H54 (cell line): ENCODE results near the gene RBM26.

Source experiments
- DNase-seq: peaks from one replicate; pipeline ENCODE4 v3.0.0; 2011; ENCODE audit warnings: low spot score, mixed read lengths; ENCODE audit not compliant: insufficient read length
- FAIRE-seq: peaks from 3 replicates; lab custom pipeline; 2011; peaks lifted over from hg19 to GRCh38; lab: Jason Lieb, UNC
- POLR2A ChIP-seq: IDR thresholded peaks from 2 replicates; pipeline ENCODE4 v1.6.1; 2011; ENCODE audit warnings: low read depth, mild to moderate bottlenecking, low read length

RBM26 gene

DNA sequence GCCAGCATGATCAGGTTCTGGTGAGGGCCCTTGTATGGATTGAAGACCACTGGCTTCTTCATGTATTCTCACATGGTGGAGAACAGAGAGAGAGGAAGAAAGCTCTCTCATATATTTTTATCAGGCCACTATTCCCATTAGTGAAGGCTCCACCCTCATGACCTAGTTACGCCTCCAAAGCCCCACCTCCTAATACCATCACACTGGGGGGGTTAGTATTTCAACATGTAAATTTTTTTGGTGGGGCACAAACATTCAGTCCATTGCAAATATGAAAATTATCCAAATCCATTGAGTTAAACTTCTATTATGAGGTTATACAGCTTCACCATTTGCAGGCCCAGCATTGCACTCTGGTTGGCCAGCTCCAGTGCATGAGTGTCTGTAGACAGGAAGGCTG is 33.2 kb upstream of the RBM26 start:
- FAIRE-seq (no peak), DNase-seq (no peak)
- no peak for TF ChIP-seq POLR2A

DNA sequence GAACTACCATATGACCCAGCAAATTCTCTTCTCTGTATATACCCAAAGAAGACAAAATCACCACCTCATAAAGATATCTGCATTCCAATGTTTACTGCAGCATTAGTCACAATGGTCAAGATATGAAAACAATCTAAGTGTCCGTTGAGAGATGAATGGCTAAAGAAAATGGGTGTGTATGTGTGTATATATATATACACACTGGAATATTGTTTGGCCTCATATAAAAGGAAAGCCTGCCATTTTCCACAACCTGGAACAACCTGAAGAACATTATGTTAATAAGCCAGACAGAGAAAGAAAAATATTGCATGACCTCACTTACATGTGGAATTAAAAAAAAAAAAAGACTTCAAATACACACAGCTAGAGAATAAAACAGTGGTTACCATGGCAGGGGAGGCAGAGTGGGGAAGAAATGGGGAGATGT is 29.5 kb upstream of the RBM26 start:
- peak; percentile 88 for FAIRE-seq
- no peak for DNase-seq
- TF ChIP-seq POLR2A: no peak

DNA sequence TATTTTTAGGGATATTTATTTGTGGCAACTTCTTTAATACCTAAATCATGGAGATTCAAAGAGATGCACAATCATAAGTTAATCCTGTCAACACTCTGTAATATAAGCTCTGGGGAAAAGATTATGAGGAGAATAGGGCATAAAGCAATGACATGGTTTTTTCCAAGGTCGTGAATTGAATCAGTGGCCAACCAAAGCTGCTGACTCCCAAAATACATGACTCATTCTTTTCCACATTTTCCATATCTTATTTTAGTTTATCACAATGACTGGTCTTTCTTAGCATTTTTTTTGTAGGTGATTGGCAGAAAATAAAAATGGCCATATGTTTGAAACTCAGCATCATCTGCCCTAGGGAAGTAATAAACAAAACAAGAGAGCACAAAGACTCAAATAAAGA is 28.5 kb upstream of the RBM26 start:
- DNase-seq (peak; percentile 9), FAIRE-seq (peak; percentile 75)
- TF ChIP-seq POLR2A: no peak

DNA sequence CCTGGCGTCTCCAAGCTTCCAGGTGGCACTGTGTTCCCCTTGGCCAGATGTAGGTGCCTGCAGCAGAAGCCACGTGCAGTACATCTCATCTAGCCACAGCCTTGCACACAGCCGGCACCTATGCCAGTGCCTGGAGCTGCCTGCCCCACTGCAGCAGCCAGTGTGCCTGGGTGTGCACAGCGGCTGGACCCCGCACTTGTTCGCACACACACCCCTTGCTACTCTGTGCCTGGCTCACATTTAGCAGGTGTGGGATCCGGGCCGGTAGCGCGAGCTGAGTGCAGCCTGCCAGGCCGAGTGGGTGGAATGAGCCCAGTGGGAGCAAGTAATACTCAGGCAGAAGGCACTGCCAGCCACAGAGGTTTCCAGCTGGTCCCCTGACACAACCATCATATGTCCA is 26.9 kb upstream of the RBM26 start:
- TF ChIP-seq POLR2A: no peak
- DNase-seq (no peak), FAIRE-seq (no peak)

DNA sequence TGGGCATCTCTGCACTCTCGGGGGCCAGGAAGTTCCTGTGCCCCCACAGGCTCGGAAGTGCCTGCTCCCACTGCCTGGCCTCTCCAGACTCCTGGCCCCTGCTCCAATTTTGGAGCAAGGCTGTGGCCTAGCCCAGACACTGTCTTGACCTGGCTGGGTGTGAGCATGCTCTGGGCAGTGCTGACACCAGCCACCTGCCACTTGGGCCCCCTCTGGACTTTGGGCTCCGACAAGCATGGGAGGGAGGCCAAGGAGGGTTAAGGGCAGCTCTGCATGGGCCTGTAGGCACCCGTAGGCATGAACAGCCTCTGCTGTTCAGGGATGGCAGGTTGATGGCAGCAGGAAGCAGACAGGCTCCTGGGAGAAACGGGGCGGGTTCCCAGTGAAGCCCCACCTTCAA is 26.0 kb upstream of the RBM26 start:
- TF ChIP-seq POLR2A: no peak
- FAIRE-seq (no peak), DNase-seq (no peak)

DNA sequence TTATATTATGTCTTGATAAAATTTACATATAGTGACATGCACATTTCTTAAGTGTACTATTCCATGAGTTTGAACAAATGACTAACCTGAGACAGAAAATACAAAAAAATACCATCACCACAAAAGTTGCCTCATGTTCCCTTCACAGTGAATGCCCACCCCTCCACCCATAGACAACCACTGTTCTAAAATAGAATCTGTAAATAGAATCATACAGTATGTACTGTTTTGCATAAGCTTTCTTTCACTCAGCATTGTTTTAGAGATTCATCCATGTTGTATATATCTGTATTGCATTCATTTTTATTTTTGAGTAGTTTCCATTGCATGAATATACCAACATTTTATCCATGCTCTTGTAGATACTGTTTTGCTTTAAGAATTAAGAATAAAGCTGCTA is 23.3 kb upstream of the RBM26 start:
- no peak for DNase-seq
- TF ChIP-seq POLR2A: no peak
- no peak for FAIRE-seq

DNA sequence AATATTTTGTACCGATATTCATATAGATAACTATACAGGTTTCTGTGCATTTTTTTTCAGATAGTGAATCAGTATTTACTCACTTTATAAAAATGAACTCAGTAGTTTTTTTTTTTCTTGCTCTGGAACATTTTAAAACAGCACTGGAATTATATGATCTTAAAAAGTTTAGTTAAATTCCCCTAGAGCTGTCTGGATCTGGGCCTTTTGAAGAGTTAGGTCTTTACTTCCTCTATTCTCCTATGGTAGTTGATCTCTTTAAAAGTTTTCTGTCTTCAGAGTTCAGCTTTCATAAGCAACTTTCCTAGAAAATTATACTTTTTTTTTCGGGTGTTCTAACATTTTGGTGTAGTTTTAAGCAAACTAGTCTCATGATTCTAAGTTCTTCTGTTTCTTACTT is 21.8 kb upstream of the RBM26 start:
- FAIRE-seq: no peak
- DNase-seq: no peak
- TF ChIP-seq POLR2A: no peak

DNA sequence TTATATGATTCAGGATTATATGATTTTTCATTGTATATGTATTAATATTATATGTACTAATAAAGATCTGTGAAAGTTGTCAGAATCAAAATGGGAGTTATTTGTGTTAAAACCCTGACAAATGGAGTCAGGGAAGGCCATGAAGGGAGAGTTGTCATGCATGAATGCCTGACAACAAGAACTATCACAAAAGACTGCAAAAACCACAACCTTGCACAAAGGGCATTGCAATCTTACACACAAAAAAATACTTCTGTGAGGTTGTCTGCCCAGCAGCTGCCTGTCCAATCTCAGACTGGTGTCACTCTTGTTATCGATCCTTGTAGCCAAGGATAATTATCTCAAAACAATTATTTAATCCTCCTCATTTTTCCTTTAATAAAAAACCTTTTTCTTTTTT is 21.2 kb upstream of the RBM26 start:
- FAIRE-seq: no peak
- TF ChIP-seq POLR2A: no peak

DNA sequence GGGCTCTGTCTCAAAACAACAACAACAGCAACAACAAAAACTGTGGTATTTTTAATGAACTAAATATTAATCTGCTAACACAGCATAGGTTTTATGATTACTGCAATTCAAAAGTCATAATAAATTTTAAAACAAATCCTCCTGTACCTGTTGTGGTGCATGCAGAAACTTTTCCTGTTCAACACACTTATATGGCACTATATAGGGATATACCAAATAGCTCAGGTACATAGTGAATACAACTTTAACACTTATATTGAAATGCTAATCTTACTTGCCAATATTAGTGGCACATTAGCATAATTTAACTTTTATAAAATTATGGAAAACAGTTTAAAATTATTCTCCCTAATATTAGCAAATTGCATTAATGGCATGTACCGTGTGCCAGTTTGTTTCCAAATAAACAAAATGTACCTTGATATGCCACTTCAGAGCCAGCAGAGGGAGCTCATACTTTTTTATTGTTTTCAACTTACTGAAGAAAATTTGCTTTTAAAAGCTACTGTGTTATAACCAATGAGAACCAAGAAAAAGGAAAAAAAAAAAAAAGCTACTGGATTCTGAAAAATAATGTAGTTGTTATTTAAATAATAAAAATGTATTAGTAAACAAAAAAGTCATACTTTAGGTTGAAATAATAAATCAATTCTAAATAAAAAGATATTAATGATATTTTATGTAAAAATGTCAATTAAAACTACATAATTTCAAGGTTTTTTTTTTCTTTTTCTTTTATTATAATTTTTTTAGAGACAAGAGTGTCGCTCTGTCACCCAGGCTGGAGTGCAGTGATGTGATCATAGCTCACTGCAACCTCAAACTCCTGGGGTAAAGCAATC is 18.0 kb upstream of the RBM26 start:
- FAIRE-seq (peak; percentile 78), DNase-seq (no peak)
- no peak for TF ChIP-seq POLR2A

More for the DNA sequence above, 21.2 kb upstream of the RBM26 start:
- no peak for DNase-seq

DNA sequence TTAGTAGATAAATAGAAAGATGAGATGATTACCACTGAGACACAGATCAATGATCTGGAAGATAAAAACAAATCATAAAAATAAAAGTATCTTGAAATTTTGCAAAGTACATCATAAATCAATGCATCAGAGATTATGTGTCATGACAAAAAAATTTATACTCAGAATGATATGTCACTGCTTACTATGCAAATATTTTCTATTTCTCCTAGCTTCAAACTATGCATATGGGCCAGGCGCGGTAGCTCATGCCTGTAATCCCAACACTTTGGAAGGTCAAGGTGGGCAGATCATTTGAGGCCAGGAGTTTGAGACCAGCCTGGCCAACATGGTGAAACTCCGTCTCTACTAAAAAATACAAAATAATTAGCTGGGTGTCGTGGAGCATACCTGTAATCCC is 17.3 kb upstream of the RBM26 start:
- DNase-seq: no peak
- FAIRE-seq: no peak
- no peak for TF ChIP-seq POLR2A

DNA sequence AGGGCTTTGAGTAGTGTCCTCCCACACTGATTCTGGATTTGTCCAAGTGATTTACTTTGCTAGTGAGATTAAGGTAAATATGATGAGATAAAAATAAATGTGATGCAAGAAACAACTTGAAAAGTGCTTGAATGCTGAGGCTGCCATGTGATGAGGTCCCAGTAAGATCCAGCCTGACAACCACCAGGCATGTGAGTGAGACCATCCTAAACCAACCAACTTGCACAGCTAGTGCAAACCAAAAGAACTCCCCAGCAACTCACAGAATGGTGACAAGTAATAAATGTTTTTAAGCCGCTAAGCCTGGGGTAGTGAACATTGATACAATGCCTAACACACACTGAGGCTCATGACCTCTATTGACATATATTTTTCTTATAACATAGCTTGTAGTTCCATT is 13.3 kb upstream of the RBM26 start:
- FAIRE-seq: no peak
- no peak for DNase-seq
- TF ChIP-seq POLR2A: no peak

DNA sequence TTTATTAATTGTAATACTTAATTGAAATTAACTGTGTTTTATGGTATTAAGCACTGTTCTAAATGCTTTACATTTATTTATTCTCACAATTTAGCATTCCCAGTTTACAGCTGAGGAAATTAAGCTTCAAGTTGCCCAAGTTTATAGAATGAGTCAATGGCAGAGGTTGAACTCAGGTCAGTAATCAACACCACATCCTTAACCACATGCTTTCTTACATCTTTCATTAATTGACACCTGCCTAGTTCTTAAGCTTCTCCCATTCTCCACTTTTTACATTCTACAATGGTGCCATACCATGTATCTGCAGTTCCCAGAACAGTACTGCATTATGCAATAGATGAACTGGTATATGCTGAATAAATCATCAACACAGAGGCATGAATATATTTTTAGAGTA is 11.7 kb upstream of the RBM26 start:
- no peak for TF ChIP-seq POLR2A
- FAIRE-seq (no peak), DNase-seq (no peak)

DNA sequence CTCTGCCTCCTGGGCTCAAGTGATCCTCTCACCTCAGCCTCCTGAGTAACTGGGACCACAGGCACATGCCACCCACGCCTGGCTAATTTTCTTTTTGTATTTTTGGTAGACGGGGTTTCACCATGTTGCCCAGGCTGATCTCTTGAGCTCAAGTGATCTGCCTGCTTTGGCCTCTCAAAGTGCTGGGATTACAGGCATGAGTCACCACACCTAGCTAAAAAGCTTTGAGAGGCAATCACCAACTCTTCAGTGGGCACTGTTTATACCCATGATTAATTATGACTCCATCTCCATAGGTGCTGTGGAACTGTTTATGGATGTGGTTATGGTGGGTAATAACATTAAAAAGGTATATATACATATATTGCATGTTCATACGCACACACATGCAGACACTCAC is 7.5 kb upstream of the RBM26 start:
- FAIRE-seq (no peak), DNase-seq (no peak)
- TF ChIP-seq POLR2A: no peak

DNA sequence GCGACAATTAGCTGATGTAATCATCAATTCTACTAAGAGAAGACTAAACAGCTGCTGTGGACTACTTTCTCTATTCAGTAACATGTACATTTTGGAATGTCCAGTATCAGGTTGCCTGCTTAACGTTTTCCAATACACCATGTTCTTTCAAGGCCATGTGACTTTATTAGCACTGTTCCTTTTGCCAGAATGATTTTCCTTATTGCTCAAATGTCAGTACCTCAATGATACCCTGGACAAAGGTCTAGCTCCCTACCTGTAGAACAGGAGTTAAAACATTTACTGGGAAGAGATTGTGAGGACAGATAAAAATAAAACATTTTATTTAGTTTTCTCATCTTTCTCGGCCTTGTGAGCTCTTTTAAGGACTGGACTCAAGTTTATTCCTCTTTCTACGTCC is 3.8 kb upstream of the RBM26 start:
- TF ChIP-seq POLR2A: no peak
- DNase-seq: no peak
- no peak for FAIRE-seq

DNA sequence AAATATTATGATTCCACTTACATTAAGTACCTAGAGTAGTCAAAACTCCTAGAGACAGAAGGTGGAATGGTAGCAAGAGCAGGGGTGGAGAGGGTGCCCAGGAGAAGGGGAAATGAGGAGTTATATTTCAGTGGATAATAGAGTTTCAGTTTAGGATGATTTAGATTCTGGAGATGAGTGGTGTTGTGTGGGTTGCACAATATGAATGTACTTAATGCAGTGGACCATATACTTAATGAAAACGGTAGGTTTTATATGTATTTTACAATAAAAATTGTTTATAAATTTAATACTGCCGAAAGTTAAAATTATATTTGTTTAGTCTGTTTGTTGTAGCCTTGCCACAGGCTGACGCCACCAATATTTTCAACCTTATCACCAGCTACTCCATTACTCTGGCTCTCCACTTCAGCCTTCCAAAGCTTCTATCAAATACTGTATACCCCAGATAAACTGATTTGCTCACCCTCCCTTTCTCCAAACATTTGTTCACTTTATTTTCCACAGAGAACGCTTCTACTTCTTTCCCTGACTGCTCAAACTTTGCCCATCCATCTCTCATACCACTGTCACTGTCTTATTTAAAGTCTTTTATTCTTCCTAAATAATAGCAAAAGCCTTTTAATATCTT is 1.4 kb upstream of the RBM26 start:
- DNase-seq (no peak), FAIRE-seq (no peak)
- no peak for TF ChIP-seq POLR2A

DNA sequence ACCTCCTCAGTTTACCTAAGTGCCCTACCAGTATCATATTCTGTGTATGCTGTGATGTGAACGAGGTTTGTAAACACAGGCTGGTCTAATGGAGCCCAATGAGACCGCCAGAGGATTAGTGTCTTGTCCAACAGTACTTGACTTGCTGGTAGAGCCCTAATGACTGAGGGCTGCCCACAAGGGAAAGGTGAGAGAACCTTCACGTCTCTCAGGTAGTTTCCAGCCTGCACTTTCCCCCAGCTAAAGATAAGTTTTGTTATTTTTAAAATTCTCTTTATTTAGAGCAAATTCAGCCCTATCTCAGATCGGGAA is 498 bp upstream of the RBM26 start:
- no peak for FAIRE-seq
- DNase-seq: no peak
- TF ChIP-seq POLR2A: no peak
